DOHH2 (cell line): ENCODE results near the gene LAMC1.

Experiments
- H3F3A ChIP-seq: fragments of 200-600 bp; sonication (generic), shearing (Covaris generic); 2 replicates; pipeline ENCODE4 v1.6.0; 2016; ENCODE audit warnings: antibody characterized with exemption, mild to moderate bottlenecking; ENCODE audit not compliant: control insufficient read depth, insufficient read depth
- H3K27ac ChIP-seq: fragments of 200-600 bp; sonication (generic); 2 replicates; pipeline ENCODE4 v1.5.1; 2014; ENCODE audit warnings: low read depth, mild to moderate bottlenecking, low read length, moderate library complexity
- H3K27me3 ChIP-seq: fragments of 200-600 bp; sonication (generic); 2 replicates; pipeline ENCODE4 v1.6.1; 2014; ENCODE audit warnings: mild to moderate bottlenecking, low read length, mixed read lengths; ENCODE audit not compliant: control insufficient read depth
- H3K36me3 ChIP-seq: fragments of 200-600 bp; sonication (generic); 2 replicates; pipeline ENCODE4 v1.6.1; 2014; ENCODE audit warnings: mild to moderate bottlenecking, low read length, moderate library complexity, mixed read lengths; ENCODE audit not compliant: control insufficient read depth
- H3K4me1 ChIP-seq: fragments of 200-600 bp; sonication (generic); 2 replicates; pipeline ENCODE4 v1.6.1; 2014; ENCODE audit warnings: mild to moderate bottlenecking, low read length, mixed read lengths; ENCODE audit not compliant: control insufficient read depth
- H3K4me2 ChIP-seq: fragments of 200-600 bp; sonication (generic); 2 replicates; pipeline ENCODE4 v1.6.0; 2014; ENCODE audit warnings: mild to moderate bottlenecking, low read length, moderate library complexity
- H3K4me3 ChIP-seq: fragments of 200-600 bp; sonication (generic); 2 replicates; pipeline ENCODE4 v1.5.1; 2014; ENCODE audit warnings: mild to moderate bottlenecking, low read length, mixed read lengths
- H3K79me2 ChIP-seq: fragments of 200-600 bp; sonication (generic); 2 replicates; pipeline ENCODE4 v1.6.1; 2014; ENCODE audit warnings: mild to moderate bottlenecking, low read length, mixed read lengths; ENCODE audit not compliant: control insufficient read depth
- H3K9me2 ChIP-seq: fragments of 200-600 bp; sonication (generic); replicated peaks from 2 replicates; pipeline ENCODE4 v1.6.1; 2014; ENCODE audit warnings: mild to moderate bottlenecking, low read length, mixed read lengths; ENCODE audit not compliant: control insufficient read depth
- H3K9me3 ChIP-seq: fragments of 200-600 bp; sonication (generic); 2 replicates; pipeline ENCODE4 v1.6.1; 2014; ENCODE audit warnings: antibody characterized with exemption, low read length, mixed read lengths; ENCODE audit not compliant: control insufficient read depth, insufficient read depth
- H4K20me1 ChIP-seq: fragments of 200-600 bp; sonication (generic); 2 replicates; pipeline ENCODE4 v1.6.0; 2014; ENCODE audit warnings: low read depth, mild to moderate bottlenecking, antibody characterized with exemption, low read length, moderate library complexity; ENCODE audit not compliant: control insufficient read depth, insufficient read depth
- CTCF ChIP-seq: fragments of 200-600 bp; sonication (generic); IDR thresholded peaks from one replicate; pipeline ENCODE4 v1.5.1; 2014; ENCODE audit warnings: antibody characterized with exemption, mild to moderate bottlenecking, low read depth, low read length; ENCODE audit not compliant: poor library complexity, severe bottlenecking
- EZH2phosphoT487 ChIP-seq: fragments of 200-600 bp; sonication (generic); IDR thresholded peaks from 2 replicates; pipeline ENCODE4 v1.6.1; 2017; ENCODE audit warnings: borderline replicate concordance, mild to moderate bottlenecking, antibody characterized with exemption, low read length, moderate library complexity, mixed read lengths

LAMC1 gene

GRCh38 chr1:183098317-183098716 is 75.1 kb downstream of the LAMC1 start:
- no peaks in the 10 kb centered on the region; the same call in 1 of the 2 replicates for H4K20me1 ChIP-seq

GRCh38 chr1:183100361-183100974 is 77.2 kb downstream of the LAMC1 start:
- H3K27me3 ChIP-seq: no peaks in the 10 kb centered on the region
- H3K36me3 ChIP-seq: peaks cover 6% of the 10 kb centered on the region; the same call in 1 of the 2 replicates
- H4K20me1 ChIP-seq: no peaks in the 10 kb centered on the region; the same call in 1 of the 2 replicates
- no peak overlapping the region for H3K4me3 ChIP-seq
- H3K79me2 ChIP-seq: no peaks in the 10 kb centered on the region
- H3K4me2 ChIP-seq: no peak overlapping the region
- H3K4me1 ChIP-seq: peaks cover 16% of the 10 kb centered on the region
- no peak for TF ChIP-seq CTCF
- TF ChIP-seq EZH2phosphoT487: no peak
- no peaks in the 10 kb centered on the region for H3F3A ChIP-seq
- H3K9me2 ChIP-seq: no peaks in the 10 kb centered on the region
- H3K9me3 ChIP-seq: no peaks in the 10 kb centered on the region
- H3K27ac ChIP-seq: no peak overlapping the region

More at GRCh38 chr1:183098317-183098716, 75.1 kb downstream of the LAMC1 start:
- no peaks in the 10 kb centered on the region for H3K36me3 ChIP-seq
- TF ChIP-seq CTCF (no peak), EZH2phosphoT487 (no peak)
- H3K9me3 ChIP-seq: no peaks in the 10 kb centered on the region
- H3K4me1 ChIP-seq: peaks cover 16% of the 10 kb centered on the region
- no peaks in the 10 kb centered on the region for H3K27me3 ChIP-seq
- H3K4me2 ChIP-seq: no peak overlapping the region
- no peak overlapping the region for H3K27ac ChIP-seq
- H3K79me2 ChIP-seq: no peaks in the 10 kb centered on the region
- no peak overlapping the region for H3K4me3 ChIP-seq
- no peaks in the 10 kb centered on the region for H3K9me2 ChIP-seq
- H3F3A ChIP-seq: no peaks in the 10 kb centered on the region

- H3K9me2 ChIP-seq: no peaks in the 10 kb centered on the region
- no peaks in the 10 kb centered on the region for H3K79me2 ChIP-seq
- no peaks in the 10 kb centered on the region for H3K27me3 ChIP-seq
- TF ChIP-seq CTCF: no peak
- TF ChIP-seq EZH2phosphoT487: no peak
- peaks cover 16% of the 10 kb centered on the region for H3K4me1 ChIP-seq
- H3K36me3 ChIP-seq: peaks cover 6% of the 10 kb centered on the region; the same call in 1 of the 2 replicates
- no peak overlapping the region for H3K27ac ChIP-seq
- no peaks in the 10 kb centered on the region for H3F3A ChIP-seq
- no peak overlapping the region for H3K4me3 ChIP-seq
- H4K20me1 ChIP-seq: no peaks in the 10 kb centered on the region; the same call in 1 of the 2 replicates
- no peak overlapping the region for H3K4me2 ChIP-seq
- H3K9me3 ChIP-seq: no peaks in the 10 kb centered on the region
These were observed 77.9 kb downstream of the LAMC1 start for GRCh38 chr1:183101081-183101480.
